Activated CD4-positive, alpha-beta memory T cell treated with anti-CD3 and anti-CD28 coated beads, Interleukin-2, amount 10 ng/mL, durations not matched to agents 7 days and 5 days (primary cell): Measurements from ENCODE around the gene ZSWIM8. TPM values are rescaled to one million over a fixed set of nuclear protein-coding genes. Genes with fewer than 3 reads are reported as not detected.
"Not testable (repeated sequence)": the region's sequence is repeated elsewhere in the genome, so short reads cannot be mapped to it uniquely, and the experiment has no call there.

Source experiments
- CTCF ChIA-PET: fragments of 350-600 bp; sonication (Branson Sonifier 250); formaldehyde crosslinking; loops from one replicate; lab custom pipeline; 2021; ENCODE audit warnings: antibody characterized with exemption, inconsistent platforms; lab: Charles Lee
- POLR2A ChIA-PET: fragments of 350-600 bp; sonication (Branson Sonifier 250); formaldehyde crosslinking; loops from one replicate; lab custom pipeline; 2021; ENCODE audit warnings: antibody characterized with exemption; lab: Charles Lee
- DNase-seq: peaks from one replicate; pipeline ENCODE4 v3.0.0-alpha.2; 2020
- H3K27ac Mint-ChIP-seq: one replicate; pipeline ENCODE4 v1.8.0; 2021; ENCODE audit warnings: mild to moderate bottlenecking, mixed read lengths
- H3K27me3 Mint-ChIP-seq: one replicate; pipeline ENCODE4 v1.8.0; 2021; ENCODE audit warnings: mixed read lengths
- H3K36me3 Mint-ChIP-seq: one replicate; pipeline ENCODE4 v1.8.0; 2021; ENCODE audit warnings: low read depth, mixed read lengths
- H3K4me1 Mint-ChIP-seq: one replicate; pipeline ENCODE4 v1.8.0; 2021; ENCODE audit warnings: mixed read lengths
- H3K4me3 Mint-ChIP-seq: one replicate; pipeline ENCODE4 v1.8.0; 2021; ENCODE audit warnings: mild to moderate bottlenecking, mixed read lengths
- H3K9me3 Mint-ChIP-seq: one replicate; pipeline ENCODE4 v1.8.0; 2021; ENCODE audit warnings: mixed read lengths
- total RNA-seq, 2 experiments: library from RNA; stranded (reverse); gene quantifications; one replicate each; pipeline ENCODE4 v1.2.3, GENCODE V29; 2021

Gene ZSWIM8
- total RNA-seq, 2 experiments from 2014 or later, result 88.0 to 92.2 TPM

DNA sequence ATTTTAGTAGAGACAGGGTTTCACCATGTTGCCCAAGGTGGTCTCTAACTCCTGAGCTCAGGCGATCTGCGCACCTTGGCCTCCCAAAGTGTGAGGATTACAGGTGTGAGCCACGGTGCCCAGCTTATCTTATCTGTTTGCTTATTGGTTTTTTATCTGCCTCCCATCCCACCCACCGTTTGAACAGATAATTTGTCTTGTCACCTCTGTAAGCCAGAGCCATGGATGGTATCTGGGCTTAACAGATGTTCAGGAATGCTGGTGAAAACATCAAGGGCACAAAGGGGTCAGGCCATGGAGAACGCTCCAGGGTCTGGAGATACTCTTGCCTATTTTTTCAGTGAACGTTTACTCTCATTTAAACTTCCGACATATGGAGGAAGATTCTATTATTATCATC is 38.0 kb downstream of the ZSWIM8 start:
- Mint-ChIP-seq H3K27ac (no peak overlapping the region), H3K9me3 (no peaks in the 10 kb centered on the region), H3K4me1 (peaks cover 4% of the 10 kb centered on the region), H3K36me3 (peaks cover 22% of the 10 kb centered on the region), H3K27me3 (no peaks in the 10 kb centered on the region), H3K4me3 (no peak overlapping the region)
- ChIA-PET CTCF (no interaction called here), POLR2A (interaction anchor here (1.2 to 1.9 kb wide), 2 partner anchors 10 to 16 kb away, joined by 3 to 6 read pairs; no protein-coding TSS in a partner anchor)
- DNase-seq, result no peak

GRCh38 chr10:73824146-73824725 is 38.8 kb downstream of the ZSWIM8 start:
- Mint-ChIP-seq H3K27me3 (no peaks in the 10 kb centered on the region), H3K27ac (no peak overlapping the region), H3K9me3 (no peaks in the 10 kb centered on the region), H3K4me3 (no peak overlapping the region), H3K36me3 (peaks cover 22% of the 10 kb centered on the region), H3K4me1 (no peaks in the 10 kb centered on the region)
- ChIA-PET POLR2A (no interaction called here), CTCF (no interaction called here)
- DNase-seq, result no peak

- H3K36me3 Mint-ChIP-seq, result peaks cover 15% of the 10 kb centered on the region
- H3K4me3 Mint-ChIP-seq, result no peak overlapping the region
- DNase-seq, result no peak
- no peaks in the 10 kb centered on the region for H3K27me3 Mint-ChIP-seq
- H3K27ac Mint-ChIP-seq, result no peak overlapping the region
- no peaks in the 10 kb centered on the region for H3K9me3 Mint-ChIP-seq
- H3K4me1 Mint-ChIP-seq, result no peaks in the 10 kb centered on the region
- CTCF ChIA-PET, result interaction anchor here (1.1 kb wide), 2 partner anchors 52 kb away, joined by 3 to 4 read pairs; no protein-coding TSS in a partner anchor
- POLR2A ChIA-PET, result no interaction called here
Measured at GRCh38 chr10:73827346-73828089, 42.1 kb downstream of the ZSWIM8 start.

- Mint-ChIP-seq H3K4me1 (no peaks in the 10 kb centered on the region), H3K4me3 (no peak overlapping the region), H3K9me3 (no peaks in the 10 kb centered on the region), H3K36me3 (peaks cover 12% of the 10 kb centered on the region), H3K27me3 (no peaks in the 10 kb centered on the region), H3K27ac (no peak overlapping the region)
- POLR2A ChIA-PET, result interaction anchor here (1.3 kb wide), 1 partner anchor 12 kb away, joined by 6 read pairs; no protein-coding TSS in a partner anchor
- CTCF ChIA-PET, result interaction anchor here (0.6 to 1.1 kb wide), 2 partner anchors 51 to 321 kb away, joined by 3 to 4 read pairs; no protein-coding TSS in a partner anchor
- DNase-seq, result no peak
Measured at GRCh38 chr10:73828161-73828560, 42.8 kb downstream of the ZSWIM8 start.

- not testable (repeated sequence) for H3K4me1 Mint-ChIP-seq, H3K27ac Mint-ChIP-seq, DNase-seq, H3K9me3 Mint-ChIP-seq, H3K36me3 Mint-ChIP-seq, H3K4me3 Mint-ChIP-seq, H3K27me3 Mint-ChIP-seq
- ChIA-PET CTCF (interaction anchor here (1.1 to 2.5 kb wide), 2 partner anchors 50 to 51 kb away, joined by 4 to 9 read pairs; no protein-coding TSS in a partner anchor), POLR2A (interaction anchor here (1.3 kb wide), 1 partner anchor 13 kb away, joined by 6 read pairs; no protein-coding TSS in a partner anchor)
Measured at GRCh38 chr10:73829090-73829489, 43.7 kb downstream of the ZSWIM8 start.

DNA sequence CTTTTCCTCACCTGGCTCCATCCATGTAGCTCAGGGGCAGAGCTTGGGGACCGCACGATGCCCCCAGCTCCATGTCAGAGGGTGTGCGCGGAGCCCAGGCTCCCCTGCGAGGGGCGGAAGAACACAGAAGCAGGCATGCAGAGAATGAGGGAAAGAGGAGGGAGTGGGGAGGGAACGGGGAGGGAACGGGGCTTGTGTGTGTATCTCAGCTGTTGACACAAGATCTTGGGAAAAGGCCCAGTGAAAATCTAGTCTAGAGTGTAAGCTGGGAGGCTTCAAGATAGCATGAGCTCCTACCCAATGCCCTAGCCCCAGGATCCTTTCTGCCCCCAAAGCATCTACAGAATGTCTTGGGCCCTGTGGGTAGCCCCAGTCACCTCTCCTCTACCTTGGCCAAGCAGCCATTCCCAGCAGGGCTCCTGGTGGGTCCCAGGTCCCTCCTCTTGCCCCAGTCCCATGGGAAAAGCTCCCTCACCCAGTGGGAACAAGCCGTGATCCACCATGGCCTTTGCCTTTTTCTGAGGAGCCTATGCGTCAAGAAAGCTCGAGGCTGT is 51.1 kb downstream of the ZSWIM8 start:
- POLR2A ChIA-PET, result no interaction called here
- CTCF ChIA-PET, result interaction anchor here (0.6 to 1.2 kb wide), 2 partner anchors 9 to 43 kb away, joined by 3 to 5 read pairs; no protein-coding TSS in a partner anchor

GRCh38 chr10:73837072-73837471 is 51.7 kb downstream of the ZSWIM8 start:
- Mint-ChIP-seq H3K4me1 (no peaks in the 10 kb centered on the region), H3K36me3 (peaks cover 26% of the 10 kb centered on the region), H3K27ac (no peak overlapping the region), H3K27me3 (no peaks in the 10 kb centered on the region), H3K4me3 (no peak overlapping the region), H3K9me3 (no peaks in the 10 kb centered on the region)
- no peak for DNase-seq
- POLR2A ChIA-PET, result no interaction called here
- CTCF ChIA-PET, result interaction anchor here (0.6 to 1.2 kb wide), 2 partner anchors 8 to 43 kb away, joined by 3 to 5 read pairs; no protein-coding TSS in a partner anchor

More for the DNA sequence above, 51.1 kb downstream of the ZSWIM8 start:
- Mint-ChIP-seq H3K9me3 (no peaks in the 10 kb centered on the region), H3K27me3 (no peaks in the 10 kb centered on the region), H3K27ac (no peak overlapping the region), H3K4me3 (no peak overlapping the region), H3K4me1 (no peaks in the 10 kb centered on the region), H3K36me3 (peaks cover 21% of the 10 kb centered on the region)
- DNase-seq, result no peak

GRCh38 chr10:73838008-73838567 is 52.7 kb downstream of the ZSWIM8 start:
- Mint-ChIP-seq H3K4me1 (no peaks in the 10 kb centered on the region), H3K36me3 (peaks cover 32% of the 10 kb centered on the region), H3K27ac (no peak overlapping the region), H3K9me3 (no peaks in the 10 kb centered on the region), H3K4me3 (no peak overlapping the region), H3K27me3 (no peaks in the 10 kb centered on the region)
- ChIA-PET CTCF (interaction anchor here (0.6 to 0.8 kb wide), 2 partner anchors 12 to 52 kb away, joined by 3 to 4 read pairs; no protein-coding TSS in a partner anchor), POLR2A (interaction anchor here (1.0 to 2.3 kb wide), 3 partner anchors 11 to 38 kb away, joined by 3 to 6 read pairs (median 3); no protein-coding TSS in a partner anchor)
- no peak for DNase-seq

DNA sequence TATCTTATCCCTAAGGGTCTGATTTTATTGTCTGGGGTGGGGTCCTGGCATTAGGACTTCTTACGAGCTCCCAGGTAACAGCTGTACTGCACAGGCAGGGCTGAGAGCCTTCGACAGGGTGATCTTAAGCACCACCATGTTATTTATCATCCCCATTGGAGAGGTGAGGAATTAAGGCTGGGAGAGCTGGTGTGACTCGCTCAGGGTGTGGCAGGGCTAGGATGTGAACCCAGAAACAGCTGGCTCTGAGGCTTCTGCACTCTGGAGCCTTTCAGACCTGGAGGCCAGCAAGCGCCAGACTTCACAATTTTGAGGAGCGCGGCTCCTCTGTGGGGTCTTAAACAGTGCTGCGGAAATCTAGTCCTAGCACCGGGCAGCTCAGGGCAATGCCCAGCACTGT is 53.4 kb downstream of the ZSWIM8 start:
- Mint-ChIP-seq H3K27ac (no peak overlapping the region), H3K4me1 (no peaks in the 10 kb centered on the region), H3K36me3 (peaks cover 37% of the 10 kb centered on the region), H3K9me3 (no peaks in the 10 kb centered on the region), H3K4me3 (no peak overlapping the region), H3K27me3 (no peaks in the 10 kb centered on the region)
- ChIA-PET CTCF (interaction anchor here (0.8 kb wide), 1 partner anchor 11 kb away, joined by 4 read pairs; no protein-coding TSS in a partner anchor), POLR2A (interaction anchor here (0.5 to 2.3 kb wide), 4 partner anchors 10 to 37 kb away, joined by 3 to 6 read pairs (median 3); no protein-coding TSS in a partner anchor)
- no peak for DNase-seq

DNA sequence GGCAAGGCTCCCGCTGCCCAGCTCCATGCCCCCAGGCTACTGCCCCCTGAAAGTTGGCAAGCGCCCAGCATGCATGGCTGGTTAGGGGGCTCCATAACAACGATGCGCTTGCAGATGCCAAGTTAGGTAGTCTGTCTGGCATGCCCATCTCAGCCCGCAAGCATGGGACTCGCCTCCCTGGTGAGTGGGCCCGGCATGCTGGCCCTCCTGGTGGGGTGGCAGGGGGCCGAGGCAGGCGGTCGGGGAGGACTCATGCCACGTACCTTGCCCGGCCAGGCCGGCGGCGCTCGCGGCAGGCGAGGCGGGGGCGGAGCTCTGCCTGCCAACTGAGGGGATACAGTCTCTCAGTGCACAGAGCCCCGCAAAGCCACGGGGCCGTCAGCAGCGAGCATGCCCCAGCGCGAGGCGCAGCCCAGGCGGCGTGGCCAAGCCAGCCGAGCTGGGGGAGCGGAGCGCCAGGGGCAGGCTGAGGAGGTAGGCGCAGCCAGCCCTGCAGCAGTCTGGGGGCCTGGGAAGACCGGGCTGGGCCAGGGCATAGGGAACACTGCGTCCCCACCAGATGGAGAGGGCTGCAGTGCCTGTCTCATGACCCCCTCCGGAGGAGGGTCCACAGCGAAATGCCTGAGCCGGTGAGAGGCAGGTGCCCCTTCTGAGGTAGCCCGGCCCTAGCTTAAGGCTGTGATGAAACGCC is 54.0 kb downstream of the ZSWIM8 start:
- Mint-ChIP-seq H3K27me3 (no peaks in the 10 kb centered on the region), H3K27ac (no peak overlapping the region), H3K36me3 (peaks cover 37% of the 10 kb centered on the region), H3K4me1 (no peaks in the 10 kb centered on the region), H3K9me3 (no peaks in the 10 kb centered on the region), H3K4me3 (no peak overlapping the region)
- no peak for DNase-seq
- ChIA-PET POLR2A (interaction anchor here (0.5 to 2.3 kb wide), 4 partner anchors 9 to 36 kb away, joined by 3 to 6 read pairs (median 3); no protein-coding TSS in a partner anchor), CTCF (no interaction called here)

GRCh38 chr10:73840056-73840402 is 54.6 kb downstream of the ZSWIM8 start:
- ChIA-PET POLR2A (interaction anchor here (2.3 kb wide), 1 partner anchor 17 kb away, joined by 6 read pairs; no protein-coding TSS in a partner anchor), CTCF (no interaction called here)
- Mint-ChIP-seq H3K4me3 (no peak overlapping the region), H3K4me1 (no peaks in the 10 kb centered on the region), H3K9me3 (no peaks in the 10 kb centered on the region), H3K36me3 (peaks cover 34% of the 10 kb centered on the region), H3K27ac (no peak overlapping the region), H3K27me3 (no peaks in the 10 kb centered on the region)
- DNase-seq, result no peak
